ENCODE measurements around the gene ADAM23.

GRCh38 chr2:206641226-206641625 lies 197.9 kb downstream of the ADAM23 start:
- TF ChIP-seq POLR2A (IDR thresholded peaks at IDR 0.05) (no peak), CTCF (IDR thresholded peaks at IDR 0.05) (no peak)

Data from thyroid gland (tissue), 4 donors.